HG03108 (cell line): ENCODE data around the gene ZNF791.
A peak's percentile ranks its signal among the peaks of the same experiment; 100 is the strongest.
"Not testable (repeated sequence)": the region's sequence is repeated elsewhere in the genome, so short reads cannot be mapped to it uniquely, and the experiment has no call there.

ENCODE experiments used
- ATAC-seq: cut with Tn5 transposase; IDR thresholded peaks from one replicate; pipeline ENCODE4 v1.9.1; 2021; ENCODE audit warnings: moderate library complexity; ENCODE audit not compliant: unreplicated experiment

Gene ZNF791

DNA sequence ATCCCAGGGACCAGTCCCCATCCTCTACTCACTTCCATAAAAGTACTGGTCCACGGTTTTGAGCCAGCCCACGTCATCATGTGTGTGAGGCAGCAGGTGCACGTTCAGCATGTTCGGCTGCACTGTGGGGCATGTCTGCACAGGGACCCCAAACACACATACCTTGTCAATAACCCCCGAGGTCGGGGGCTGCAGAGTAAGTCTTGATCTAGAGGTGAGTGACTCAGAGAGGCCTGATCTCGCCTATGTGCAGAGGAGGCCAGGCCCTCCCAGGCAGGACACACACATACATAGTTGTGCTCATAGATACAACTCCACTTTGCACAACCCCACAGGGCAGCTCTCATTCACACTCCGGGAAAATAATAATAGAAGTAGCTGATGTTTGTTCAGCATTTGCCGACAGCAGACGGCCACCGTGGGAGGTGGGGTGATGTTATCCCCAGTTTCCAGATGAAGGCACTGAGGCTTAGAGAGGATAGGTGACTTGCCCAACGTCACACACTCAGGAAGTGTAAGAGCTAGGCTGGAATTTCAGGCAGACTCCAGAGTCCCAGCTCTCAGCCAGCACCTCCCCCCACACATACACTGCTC lies 55.0 kb downstream of the ZNF791 start:
- ATAC-seq = no peak

DNA sequence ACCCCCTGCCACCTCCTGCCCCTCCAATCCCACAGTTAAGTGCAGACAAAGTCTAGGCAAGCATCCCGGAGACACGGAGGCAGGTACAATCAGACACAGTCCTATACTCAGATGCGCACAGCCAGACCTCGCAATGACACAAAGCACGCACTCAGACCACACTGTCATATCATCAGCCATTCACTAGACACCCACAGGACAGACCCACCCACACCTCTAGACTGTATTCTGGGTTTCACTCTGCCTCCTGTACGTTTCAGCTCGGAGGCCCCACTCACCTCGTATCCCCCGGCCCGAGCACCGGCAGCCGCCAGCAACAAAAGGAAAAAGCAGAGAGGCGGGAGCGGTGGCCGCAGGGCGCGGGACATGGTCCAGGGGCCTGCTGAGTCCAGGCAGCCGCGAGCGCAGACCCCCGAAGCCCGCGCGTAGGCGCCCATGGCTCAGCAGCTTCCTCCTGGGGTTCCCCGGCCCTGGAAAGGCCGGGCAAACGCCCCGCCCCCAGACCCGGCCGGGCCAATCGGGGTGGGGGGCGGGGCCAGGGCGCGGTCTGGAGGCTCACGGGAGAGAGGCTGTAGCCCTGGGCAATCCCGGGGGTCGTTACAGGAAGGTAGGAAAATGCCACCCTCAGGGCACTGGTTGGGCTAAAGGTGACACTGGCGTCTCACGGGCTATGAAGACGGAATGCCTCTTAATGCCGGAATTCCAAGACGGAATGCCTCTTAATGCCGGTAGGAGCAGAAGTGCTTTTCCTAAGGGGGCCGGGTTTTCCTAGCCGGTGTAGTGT lies 55.7 kb downstream of the ZNF791 start, which contains the start of the genes MAN2B1 and WDR83:
Gene MAN2B1, minus strand, starts transcription at position 478 of the 784 bp plus-strand sequence. Its CDS starts 41 bp downstream, at position 437.
Gene WDR83, plus strand, starts transcription at position 543 of the 784 bp plus-strand sequence. CDS start 2,984 bp downstream, outside the sequence.
- ATAC-seq = no peak

GRCh38 chr19:12667731-12668302 lies 57.1 kb downstream of the ZNF791 start:
- ATAC-seq = no peak

DNA sequence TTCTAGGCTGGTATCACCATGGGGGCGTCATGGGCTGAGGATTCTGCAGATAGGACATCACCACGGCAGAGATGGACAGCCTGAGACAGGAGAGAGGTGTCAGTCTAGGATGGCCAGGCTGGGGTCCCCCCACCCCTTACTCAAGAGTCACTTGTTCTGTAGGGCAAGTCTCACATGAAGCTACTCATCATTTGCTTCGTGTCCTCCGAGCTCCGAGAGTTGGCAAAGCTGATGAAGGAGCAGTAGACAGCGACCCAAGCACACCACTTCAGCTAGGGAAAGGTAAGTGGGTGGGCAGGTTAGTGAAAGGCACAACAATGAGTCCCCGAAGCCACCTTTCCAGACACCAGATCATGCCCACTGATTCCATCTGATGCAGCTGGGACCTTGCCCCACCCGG lies 57.6 kb downstream of the ZNF791 start:
- no peak for ATAC-seq

GRCh38 chr19:12668932-12669269 lies 58.2 kb downstream of the ZNF791 start:
- no peak for ATAC-seq

- ATAC-seq = no peak
These were observed 58.8 kb downstream of the ZNF791 start for GRCh38 chr19:12669270-12670158.

GRCh38 chr19:12670159-12670928 lies 59.6 kb downstream of the ZNF791 start:
- ATAC-seq = no peak

DNA sequence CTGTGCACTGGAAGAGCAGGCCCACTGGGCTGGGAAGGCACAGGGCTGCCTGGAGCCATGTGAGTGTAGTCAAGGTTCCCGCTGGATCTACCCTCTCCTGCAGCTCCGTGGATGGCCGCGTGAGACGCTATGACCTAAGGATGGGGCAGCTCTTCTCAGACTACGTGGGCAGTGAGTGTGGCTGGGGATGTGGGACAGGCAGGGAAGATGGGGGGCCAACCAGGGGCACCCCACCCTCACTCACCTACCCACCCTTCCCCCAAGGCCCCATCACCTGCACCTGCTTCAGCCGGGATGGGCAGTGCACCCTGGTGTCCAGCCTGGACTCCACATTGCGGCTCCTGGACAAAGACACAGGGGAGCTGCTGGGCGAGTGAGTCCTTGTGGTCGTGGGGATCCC lies 62.0 kb downstream of the ZNF791 start:
- no peak for ATAC-seq

DNA sequence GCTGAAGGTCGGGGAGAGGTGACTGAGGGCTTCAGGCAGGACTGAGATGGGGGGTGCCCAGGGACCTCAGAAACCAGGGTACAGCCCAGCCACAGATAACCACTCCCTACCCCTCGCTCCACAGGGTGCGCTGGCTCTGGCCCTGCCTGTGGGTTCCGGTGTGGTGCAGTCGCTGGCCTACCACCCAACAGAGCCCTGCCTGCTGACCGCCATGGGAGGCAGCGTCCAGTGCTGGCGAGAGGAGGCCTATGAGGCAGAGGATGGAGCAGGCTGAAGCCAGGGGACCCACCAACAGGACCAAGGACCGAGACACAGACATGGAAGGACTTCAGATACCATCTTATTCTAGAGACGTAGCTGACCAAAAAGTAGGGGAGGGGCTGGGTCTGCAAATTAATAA lies 64.7 kb downstream of the ZNF791 start:
- ATAC-seq = no peak

GRCh38 chr19:12675940-12676339 lies 65.2 kb downstream of the ZNF791 start:
- ATAC-seq = no peak

GRCh38 chr19:12676384-12676792 lies 65.7 kb downstream of the ZNF791 start:
- no peak for ATAC-seq

- ATAC-seq = no peak
These were observed 66.2 kb downstream of the ZNF791 start for GRCh38 chr19:12676928-12677327.

GRCh38 chr19:12678039-12678438 lies 67.3 kb downstream of the ZNF791 start:
- not testable (repeated sequence) for ATAC-seq

- no peak for ATAC-seq
These were observed 69.3 kb downstream of the ZNF791 start for GRCh38 chr19:12680034-12680433.

DNA sequence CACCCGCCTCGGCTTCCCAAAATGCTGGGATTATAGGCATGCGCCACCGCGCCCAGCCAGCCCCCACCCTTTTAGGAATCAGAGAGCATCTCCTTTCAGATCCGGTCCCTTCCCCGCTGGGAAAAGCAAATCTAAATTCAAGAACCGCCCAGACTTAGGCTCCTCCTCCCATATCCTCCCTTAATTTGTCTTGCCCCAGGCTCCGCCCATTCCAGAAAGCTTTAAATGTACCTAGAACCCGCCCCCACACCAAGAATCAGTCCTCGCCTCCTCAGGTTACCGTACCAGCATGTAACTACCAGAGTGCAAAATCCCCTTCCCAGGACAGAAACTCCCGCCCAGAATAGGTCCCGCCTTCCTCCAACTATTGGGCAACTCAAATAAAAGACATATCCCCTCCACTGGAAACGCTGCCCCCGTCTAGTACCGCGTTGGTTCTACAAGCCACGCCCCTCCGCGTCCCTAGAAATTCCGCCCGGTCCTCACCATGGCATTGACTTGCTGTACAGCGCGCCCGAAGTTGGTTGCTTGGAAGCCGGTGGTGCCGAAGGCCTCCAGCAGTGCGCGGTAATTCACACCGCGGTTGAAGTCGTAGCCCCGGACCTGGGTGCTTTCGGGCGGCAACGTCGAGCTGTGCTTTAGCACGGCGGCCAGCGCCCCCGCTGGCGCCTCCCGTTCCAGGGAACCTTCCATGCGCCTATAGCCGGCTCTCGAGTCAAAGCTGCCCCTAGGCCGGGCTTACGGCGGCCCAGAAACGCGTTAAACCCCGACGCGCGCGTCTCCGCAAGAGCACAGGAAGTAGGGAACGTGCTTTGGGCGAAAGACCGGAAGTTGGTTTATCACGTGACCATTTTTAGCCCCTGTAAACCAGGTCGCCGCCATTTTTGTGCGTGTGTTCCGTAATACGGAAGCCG lies 70.6 kb downstream of the ZNF791 start, which contains the start of gene DHPS:
Gene DHPS, minus strand, starts transcription at position 807 of the 914 bp plus-strand sequence. Its CDS starts 114 bp downstream, at position 693.
- peak; percentile 60 for ATAC-seq
